ENCODE data around the gene SLC22A5. TPM values are rescaled to one million over a fixed set of nuclear protein-coding genes. Genes with fewer than 3 reads are reported as not detected.

The SLC22A5 gene
- polyA plus RNA-seq, 1 donor (not counting 4 experiments of a cell fraction or from before 2014, with no cell fraction given): 14.8 TPM

DNA sequence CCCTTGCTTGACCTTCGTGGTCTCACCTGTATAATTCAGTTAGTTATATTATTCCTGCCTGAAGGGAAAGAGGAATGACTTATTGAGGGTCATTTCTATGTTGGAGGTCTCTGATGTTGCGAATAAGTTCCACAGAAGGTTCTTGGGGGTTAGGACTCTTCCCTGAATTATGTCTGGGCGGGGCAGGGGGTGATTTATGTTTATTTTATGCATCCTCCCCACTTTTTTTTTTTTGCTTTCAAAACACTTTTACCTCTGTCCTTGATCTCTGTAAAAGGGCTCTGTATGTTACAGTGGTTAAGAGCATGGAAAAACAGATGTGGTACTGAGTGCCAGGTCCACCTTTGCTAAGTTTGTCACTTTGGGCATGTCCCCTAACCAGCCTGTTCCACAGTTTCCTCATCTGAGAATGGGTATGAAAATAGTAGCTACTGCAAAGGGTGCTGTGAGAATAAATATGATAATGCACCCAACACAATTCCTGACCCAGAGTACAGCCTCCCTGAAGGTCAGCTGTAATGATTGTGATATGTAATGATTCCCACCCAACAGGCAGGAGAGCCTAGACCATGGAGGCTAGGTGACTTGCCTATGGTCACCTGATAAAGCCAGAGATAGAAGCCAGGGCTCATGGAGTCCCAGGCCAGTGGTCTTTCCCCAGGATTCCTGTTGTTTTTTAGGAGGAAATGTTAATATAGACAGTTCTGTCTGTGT lies 54.8 kb downstream of the SLC22A5 start:
- no peak overlapping the region for H3K4me2 ChIP-seq (ENCODE audit: control insufficient read depth, extremely low read depth, insufficient read depth, low read depth, low read length)
- dilution Hi-C loops (cut with MboI; ENCODE audit: extremely low pct_ligation_motif_present, low sequenced_read_pairs): no loop called here
- no peaks in the 10 kb centered on the region for H3K79me2 ChIP-seq (ENCODE audit: control insufficient read depth, insufficient read depth, low read length)
- peaks cover 81% of the 10 kb centered on the region for H3K4me1 ChIP-seq (ENCODE audit: control insufficient read depth, extremely low read depth, insufficient read depth, low read length)
- no peaks in the 10 kb centered on the region for H3K36me3 ChIP-seq (ENCODE audit: control insufficient read depth in 2 of 2, extremely low read depth in 1 of 2, insufficient read depth in 2 of 2, low read length in 2 of 2)
- H3K27me3 ChIP-seq (ENCODE audit: control insufficient read depth, extremely low read depth, insufficient read depth, low read length): no peaks in the 10 kb centered on the region
- no peaks in the 10 kb centered on the region for H4K20me1 ChIP-seq (ENCODE audit: control insufficient read depth, extremely low read depth, insufficient read depth, low read length)
- DNase-seq (ENCODE audit: low read depth, low spot score): no peak
- H3K4me3 ChIP-seq (ENCODE audit: control insufficient read depth in 2 of 3, extremely low read depth in 1 of 3, insufficient read depth in 2 of 3, low read depth in 1 of 3, low read length in 3 of 3): no peak overlapping the region
- TF ChIP-seq EZH2 (IDR thresholded peaks at IDR 0.05; ENCODE audit: low read length): no peak
- TF ChIP-seq, protein P1, sequence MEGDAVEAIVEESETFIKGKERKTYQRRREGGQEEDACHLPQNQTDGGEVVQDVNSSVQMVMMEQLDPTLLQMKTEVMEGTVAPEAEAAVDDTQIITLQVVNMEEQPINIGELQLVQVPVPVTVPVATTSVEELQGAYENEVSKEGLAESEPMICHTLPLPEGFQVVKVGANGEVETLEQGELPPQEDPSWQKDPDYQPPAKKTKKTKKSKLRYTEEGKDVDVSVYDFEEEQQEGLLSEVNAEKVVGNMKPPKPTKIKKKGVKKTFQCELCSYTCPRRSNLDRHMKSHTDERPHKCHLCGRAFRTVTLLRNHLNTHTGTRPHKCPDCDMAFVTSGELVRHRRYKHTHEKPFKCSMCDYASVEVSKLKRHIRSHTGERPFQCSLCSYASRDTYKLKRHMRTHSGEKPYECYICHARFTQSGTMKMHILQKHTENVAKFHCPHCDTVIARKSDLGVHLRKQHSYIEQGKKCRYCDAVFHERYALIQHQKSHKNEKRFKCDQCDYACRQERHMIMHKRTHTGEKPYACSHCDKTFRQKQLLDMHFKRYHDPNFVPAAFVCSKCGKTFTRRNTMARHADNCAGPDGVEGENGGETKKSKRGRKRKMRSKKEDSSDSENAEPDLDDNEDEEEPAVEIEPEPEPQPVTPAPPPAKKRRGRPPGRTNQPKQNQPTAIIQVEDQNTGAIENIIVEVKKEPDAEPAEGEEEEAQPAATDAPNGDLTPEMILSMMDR (optimal IDR thresholded peaks at IDR 0.05 in 1 of 3, IDR thresholded peaks at IDR 0.05 in 1 of 3, conservative IDR thresholded peaks at IDR 0.05 in 1 of 3; ENCODE audit: extremely low read depth in 1 of 3, insufficient read depth in 2 of 3, low read length in 3 of 3): no peak
- H3K27ac ChIP-seq (ENCODE audit: control insufficient read depth, insufficient read depth, low read length): no peak overlapping the region
- H3K9me1 ChIP-seq (ENCODE audit: control insufficient read depth, extremely low read depth, insufficient read depth, low read length): no peaks in the 10 kb centered on the region
- no peak overlapping the region for H2AFZ ChIP-seq (ENCODE audit: control insufficient read depth, low read length)
- FAIRE-seq: no peak
- H3K9me3 ChIP-seq (ENCODE audit: control insufficient read depth, low read depth, low read length): no peaks in the 10 kb centered on the region
- H3K9ac ChIP-seq (ENCODE audit: control insufficient read depth, extremely low read depth, insufficient read depth, low read length): no peak overlapping the region

DNA sequence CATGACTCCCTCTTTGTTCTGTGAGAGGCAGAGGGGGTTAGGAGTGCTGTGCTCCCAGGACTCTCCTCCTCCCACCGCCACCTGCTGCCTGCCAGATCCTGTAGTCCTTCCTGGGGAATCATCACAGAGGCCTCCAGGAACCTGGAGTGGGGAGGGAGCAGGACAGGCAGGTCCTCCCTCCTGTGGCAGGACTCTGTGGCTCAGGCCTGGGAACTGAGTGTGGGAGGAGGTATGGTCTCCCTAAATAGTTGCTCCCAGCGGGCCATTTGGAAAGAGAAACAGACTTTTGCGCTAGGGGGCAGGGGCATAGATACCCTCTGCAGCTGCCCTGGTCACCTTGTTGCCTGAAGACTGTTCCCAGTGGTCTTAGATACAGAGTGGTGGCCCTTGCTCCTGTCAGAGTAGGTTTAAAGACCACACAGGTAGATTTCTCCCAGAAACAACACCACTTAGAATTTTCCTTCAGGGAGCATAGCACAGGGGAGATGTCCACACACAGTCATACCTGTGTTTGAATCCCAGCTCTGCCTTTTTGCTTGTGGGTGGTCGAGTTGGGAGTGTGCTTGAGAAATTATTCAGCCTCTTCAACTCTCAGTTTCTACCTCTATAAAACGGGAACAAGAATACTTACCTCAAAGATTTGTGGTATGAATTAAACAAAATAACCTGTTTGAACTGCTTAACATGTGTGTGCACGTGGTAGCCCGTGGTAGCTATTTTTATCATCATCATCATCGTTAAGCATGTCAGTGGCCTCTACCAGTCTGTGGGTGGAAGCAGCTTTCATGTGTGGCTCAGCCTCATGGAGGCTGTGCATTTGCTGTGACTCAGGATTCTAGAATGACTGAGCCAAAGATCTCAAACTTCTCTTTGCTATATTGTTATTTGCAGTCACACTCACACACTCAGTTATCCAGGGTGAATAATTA lies 55.8 kb downstream of the SLC22A5 start:
- dilution Hi-C loops (cut with MboI; ENCODE audit: extremely low pct_ligation_motif_present, low sequenced_read_pairs): no loop called here
- peak overlapping the region; percentile 84 for H3K27ac ChIP-seq (ENCODE audit: control insufficient read depth, insufficient read depth, low read length)
- H3K79me2 ChIP-seq (ENCODE audit: control insufficient read depth, insufficient read depth, low read length): no peaks in the 10 kb centered on the region
- H4K20me1 ChIP-seq (ENCODE audit: control insufficient read depth, extremely low read depth, insufficient read depth, low read length): no peaks in the 10 kb centered on the region
- H3K9me3 ChIP-seq (ENCODE audit: control insufficient read depth, low read depth, low read length): no peaks in the 10 kb centered on the region
- H3K9me1 ChIP-seq (ENCODE audit: control insufficient read depth, extremely low read depth, insufficient read depth, low read length): no peaks in the 10 kb centered on the region
- H3K36me3 ChIP-seq (ENCODE audit: control insufficient read depth in 2 of 2, extremely low read depth in 1 of 2, insufficient read depth in 2 of 2, low read length in 2 of 2): no peaks in the 10 kb centered on the region
- H3K27me3 ChIP-seq (ENCODE audit: control insufficient read depth, extremely low read depth, insufficient read depth, low read length): no peaks in the 10 kb centered on the region
- H3K4me3 ChIP-seq (ENCODE audit: control insufficient read depth in 2 of 3, extremely low read depth in 1 of 3, insufficient read depth in 2 of 3, low read depth in 1 of 3, low read length in 3 of 3): no peak overlapping the region
- FAIRE-seq (peak; percentile 85), DNase-seq (ENCODE audit: low read depth, low spot score) (no peak)
- H3K4me1 ChIP-seq (ENCODE audit: control insufficient read depth, extremely low read depth, insufficient read depth, low read length): peaks cover 74% of the 10 kb centered on the region
- no peak overlapping the region for H2AFZ ChIP-seq (ENCODE audit: control insufficient read depth, low read length)
- peak overlapping the region; percentile 57 for H3K4me2 ChIP-seq (ENCODE audit: control insufficient read depth, extremely low read depth, insufficient read depth, low read depth, low read length)
- TF ChIP-seq EZH2 (IDR thresholded peaks at IDR 0.05; ENCODE audit: low read length): no peak
- TF ChIP-seq, protein P1 (optimal IDR thresholded peaks at IDR 0.05 in 1 of 3, IDR thresholded peaks at IDR 0.05 in 1 of 3, conservative IDR thresholded peaks at IDR 0.05 in 1 of 3; ENCODE audit: extremely low read depth in 1 of 3, insufficient read depth in 2 of 3, low read length in 3 of 3): no peak
- H3K9ac ChIP-seq (ENCODE audit: control insufficient read depth, extremely low read depth, insufficient read depth, low read length): peak overlapping the region; percentile 70

Measured in keratinocyte (primary cell).